Omental fat pad (tissue), 4 donors: ENCODE data around the gene RSBN1L. TPM values are rescaled to one million over a fixed set of nuclear protein-coding genes. Genes with fewer than 3 reads are reported as not detected.

Experiments used
- ATAC-seq: fragments of 150-250 bp; one replicate; pipeline ENCODE4 v1.9.1; 2016; ENCODE audit warnings: mild to moderate bottlenecking, moderate library complexity; ENCODE audit not compliant: low FRiP score
- DNase-seq: peaks from one replicate; pipeline ENCODE4 v3.0.0-alpha.2; 2019; ENCODE audit warnings: low spot score
- total RNA-seq, 4 donors: library from RNA; depleted of rRNA; stranded (reverse); fragments of >200 nt; gene quantifications; one replicate each; pipeline ENCODE4 v1.1.0, GENCODE V29; 2016
- TF ChIP-seq, protein P1 (sequence below), 3 donors: fragments of 450-650 bp; IDR thresholded peaks; one replicate each; pipeline ENCODE4 v1.5.1; 2016 to 2017; ENCODE audit warnings: antibody characterized with exemption in 3 of 3, mild to moderate bottlenecking in 3 of 3, moderate library complexity in 2 of 3

Gene RSBN1L
- total RNA-seq, 4 donors from 2014 or later: 7.5 to 31.2 (median 9.0) TPM

DNA sequence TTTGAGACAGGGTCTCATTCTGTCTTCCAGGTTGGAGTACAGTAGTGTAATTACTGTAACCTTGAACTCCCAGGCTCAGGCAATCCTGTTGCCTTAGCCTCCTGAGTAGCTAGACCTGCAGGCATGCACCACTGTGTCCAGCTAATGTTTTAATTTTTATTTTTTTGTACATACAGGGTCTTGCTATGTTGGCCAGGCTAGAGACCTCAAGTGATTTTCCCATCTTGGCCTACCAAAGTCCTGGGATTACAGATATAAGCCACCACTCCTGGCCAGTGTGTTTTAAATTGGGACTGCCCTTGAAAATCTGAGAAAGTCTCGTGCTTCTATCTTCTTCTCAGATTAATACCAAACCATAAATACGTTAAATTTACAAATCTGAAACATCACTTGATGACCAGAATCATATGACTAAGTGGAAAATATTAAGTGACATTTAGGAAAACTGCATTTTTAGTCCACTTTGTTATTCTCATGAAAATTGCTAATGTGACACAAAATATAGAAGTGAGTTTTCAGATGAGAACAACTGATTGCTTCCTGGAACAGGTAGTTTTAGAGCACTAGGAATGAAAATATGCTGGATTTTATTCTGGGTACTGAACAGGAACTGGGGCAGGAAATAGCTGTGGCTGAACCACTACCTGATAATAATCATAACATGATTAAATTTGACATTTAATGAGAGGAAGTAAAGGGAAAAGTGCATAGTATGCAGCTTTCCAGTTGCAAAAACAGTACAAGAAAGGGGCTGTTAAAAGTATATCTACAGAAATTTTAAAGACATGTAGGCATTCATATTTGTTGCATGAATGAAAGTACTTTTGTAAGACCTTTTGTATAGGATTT lies 106.5 kb downstream of the RSBN1L start:
- TF ChIP-seq, protein P1, sequence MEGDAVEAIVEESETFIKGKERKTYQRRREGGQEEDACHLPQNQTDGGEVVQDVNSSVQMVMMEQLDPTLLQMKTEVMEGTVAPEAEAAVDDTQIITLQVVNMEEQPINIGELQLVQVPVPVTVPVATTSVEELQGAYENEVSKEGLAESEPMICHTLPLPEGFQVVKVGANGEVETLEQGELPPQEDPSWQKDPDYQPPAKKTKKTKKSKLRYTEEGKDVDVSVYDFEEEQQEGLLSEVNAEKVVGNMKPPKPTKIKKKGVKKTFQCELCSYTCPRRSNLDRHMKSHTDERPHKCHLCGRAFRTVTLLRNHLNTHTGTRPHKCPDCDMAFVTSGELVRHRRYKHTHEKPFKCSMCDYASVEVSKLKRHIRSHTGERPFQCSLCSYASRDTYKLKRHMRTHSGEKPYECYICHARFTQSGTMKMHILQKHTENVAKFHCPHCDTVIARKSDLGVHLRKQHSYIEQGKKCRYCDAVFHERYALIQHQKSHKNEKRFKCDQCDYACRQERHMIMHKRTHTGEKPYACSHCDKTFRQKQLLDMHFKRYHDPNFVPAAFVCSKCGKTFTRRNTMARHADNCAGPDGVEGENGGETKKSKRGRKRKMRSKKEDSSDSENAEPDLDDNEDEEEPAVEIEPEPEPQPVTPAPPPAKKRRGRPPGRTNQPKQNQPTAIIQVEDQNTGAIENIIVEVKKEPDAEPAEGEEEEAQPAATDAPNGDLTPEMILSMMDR (IDR thresholded peaks at IDR 0.05): no peak
- DNase-seq: no peak
- ATAC-seq: no peak

DNA sequence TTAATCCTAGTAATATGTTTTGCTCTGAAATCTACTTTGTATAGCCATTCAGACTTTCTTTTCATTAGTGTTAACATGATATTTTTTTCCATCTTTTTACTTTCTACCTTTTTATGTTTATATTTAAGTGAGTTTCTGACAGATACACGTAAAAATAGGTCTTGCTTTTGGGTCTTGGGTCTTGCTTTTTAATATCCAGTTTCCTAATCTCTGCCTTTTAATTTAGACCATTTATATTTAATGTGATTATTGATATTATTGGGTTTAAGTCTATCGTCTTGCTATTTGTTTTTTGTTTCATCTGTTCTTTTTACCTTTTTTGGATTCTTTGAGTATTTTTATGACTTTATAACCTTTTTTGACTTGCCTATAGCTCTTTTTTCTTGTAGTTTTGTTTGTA lies 110.2 kb downstream of the RSBN1L start:
- TF ChIP-seq, protein P1 (IDR thresholded peaks at IDR 0.05): no peak

GRCh38 chr7:77808517-77808916 lies 112.3 kb downstream of the RSBN1L start:
- DNase-seq: no peak
- ATAC-seq: no peak
- TF ChIP-seq, protein P1 (IDR thresholded peaks at IDR 0.05): no peak

More for the DNA sequence above, 110.2 kb downstream of the RSBN1L start:
- ATAC-seq (no peak), DNase-seq (no peak)

GRCh38 chr7:77811516-77812289 lies 115.4 kb downstream of the RSBN1L start:
- TF ChIP-seq, protein P1 (IDR thresholded peaks at IDR 0.05): no peak
- ATAC-seq (no peak), DNase-seq (no peak)

DNA sequence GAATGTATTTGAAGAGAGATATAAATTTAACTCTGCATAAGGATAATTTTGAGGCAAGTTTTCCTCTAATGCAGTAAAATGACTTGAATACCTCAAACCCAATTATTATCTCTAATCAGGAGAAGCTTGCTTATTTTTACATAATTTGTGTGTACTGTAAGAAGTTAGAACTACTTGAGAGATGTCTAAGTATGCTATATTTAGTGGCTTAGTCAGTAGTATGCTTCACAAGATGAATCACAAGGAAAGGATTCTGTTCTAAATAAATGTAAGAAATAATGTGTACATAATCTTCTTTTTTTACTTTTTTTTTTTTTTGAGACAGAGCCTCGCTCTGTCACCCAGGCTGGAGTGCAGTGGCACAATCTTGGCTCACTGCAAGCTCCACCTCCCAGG lies 116.0 kb downstream of the RSBN1L start:
- ATAC-seq (no peak), DNase-seq (no peak)
- TF ChIP-seq, protein P1 (IDR thresholded peaks at IDR 0.05): no peak

GRCh38 chr7:77813180-77813579 lies 116.9 kb downstream of the RSBN1L start:
- no peak for ATAC-seq
- no peak for DNase-seq
- TF ChIP-seq, protein P1 (IDR thresholded peaks at IDR 0.05): no peak
